K562 (cell line): ENCODE measurements around the gene SMCO4. TPM values are rescaled to one million over a fixed set of nuclear protein-coding genes. Genes with fewer than 3 reads are reported as not detected.

Experiments used
- ATAC-seq: fragments of 200-7000 bp; cut with Tn5 transposase; 3 replicates; pipeline ENCODE4 v1.9.1; 2020; ENCODE audit warnings: moderate library complexity
- BruUV-seq: library from RNA; stranded (reverse); fragments of 400-500 nt; replicated peaks from 2 replicates; lab custom pipeline; 2021; lab: Mats Ljungman, UMichigan
- CTCF ChIA-PET: fragments of 300-600 bp; formaldehyde crosslinking; extraction: SDS; loops from one replicate; lab custom pipeline; 2021; ENCODE audit warnings: low intra/inter-chr PET ratio; lab: Yijun Ruan, JAX
- POLR2A ChIA-PET: fragments of 300-600, 350-650 bp; sonication (Branson Sonifier 250); formaldehyde crosslinking; extraction: SDS; loops from one replicate; lab custom pipeline; 2021; ENCODE audit warnings: antibody characterized with exemption, inconsistent platforms; lab: Yijun Ruan, JAX
- DNase-seq, 4 experiments: peaks; one replicate each; pipeline versions ENCODE4 v3.0.0 to v3.0.0-alpha.2; 2011 to 2018; ENCODE audit warnings: low spot score in 3 of 4, mixed read lengths in 3 of 4; ENCODE audit errors: extremely low read depth in 1 of 4
- FAIRE-seq: peaks from 2 replicates; lab custom pipeline; 2011; peaks lifted over from hg19 to GRCh38; lab: Jason Lieb, UNC
- H2AFZ ChIP-seq: 2 replicates; pipeline ENCODE4 v1.6.0; 2011; ENCODE audit warnings: low read depth, low read length, control low read depth, inconsistent platforms
- H3K27ac ChIP-seq: fragments of 200-600 bp; 3 replicates; pipeline ENCODE4 v1.8.0; 2011; ENCODE audit warnings: low read depth, mild to moderate bottlenecking, control low read depth, inconsistent platforms, low read length, moderate library complexity, mixed read lengths; ENCODE audit errors: extremely low read depth
- H3K27me3 ChIP-seq, 2 experiments: fragments of 300-600 bp in 1 of 2; 2 replicates in 1 of 2; 3 replicates in 1 of 2; pipeline versions ENCODE4 v1.6.0 to v1.8.0; 2011; ENCODE audit warnings: inconsistent platforms in 2 of 2, low read length in 2 of 2, mild to moderate bottlenecking in 1 of 2, mixed read lengths in 1 of 2, moderate library complexity in 1 of 2; ENCODE audit not compliant: control insufficient read depth in 2 of 2, insufficient read depth in 2 of 2
- H3K36me3 ChIP-seq: fragments of 300-600 bp; 3 replicates; pipeline ENCODE4 v1.8.0; 2011; ENCODE audit warnings: mild to moderate bottlenecking, low read length, inconsistent platforms; ENCODE audit not compliant: control insufficient read depth, insufficient read depth
- H3K4me1 ChIP-seq, 2 experiments: fragments of 200-600 bp in 1 of 2; replicated peaks in 1 of 2; 2 replicates in 1 of 2; 3 replicates in 1 of 2; pipeline versions ENCODE4 v1.5.1 to v1.8.0; 2011; ENCODE audit warnings: inconsistent platforms in 2 of 2, low read length in 2 of 2, mild to moderate bottlenecking in 1 of 2, mixed read lengths in 1 of 2, moderate library complexity in 1 of 2; ENCODE audit not compliant: control insufficient read depth in 2 of 2, insufficient read depth in 2 of 2
- H3K4me2 ChIP-seq: 2 replicates; pipeline ENCODE4 v1.6.1; 2011; ENCODE audit warnings: low read length, control low read depth, inconsistent platforms, mixed read lengths; ENCODE audit not compliant: insufficient read depth
- H3K4me3 ChIP-seq: fragments of 200-600 bp; sonication (generic), shearing (Covaris generic); 2 replicates; pipeline ENCODE4 v1.5.1; 2016; ENCODE audit warnings: control low read depth, inconsistent platforms
- H3K79me2 ChIP-seq: fragments of 200-600 bp; 3 replicates; pipeline ENCODE4 v1.8.0; 2011; ENCODE audit warnings: low read length, inconsistent platforms; ENCODE audit not compliant: control insufficient read depth, insufficient read depth
- H3K9ac ChIP-seq, 2 experiments: 2 replicates each; pipeline versions ENCODE4 v1.6.0 to v1.6.1; 2011; ENCODE audit warnings: low read depth in 2 of 2, low read length in 2 of 2, control low read depth in 1 of 2, inconsistent platforms in 1 of 2, mild to moderate bottlenecking in 1 of 2, mixed read lengths in 1 of 2; ENCODE audit not compliant: insufficient read depth in 1 of 2
- H3K9me1 ChIP-seq: one replicate; pipeline ENCODE4 v1.6.0; 2011; ENCODE audit warnings: inconsistent platforms, mild to moderate bottlenecking, low read length, moderate library complexity; ENCODE audit not compliant: control insufficient read depth, insufficient read depth
- H3K9me3 ChIP-seq: replicated peaks from 2 replicates; pipeline ENCODE4 v1.5.1; 2011; ENCODE audit warnings: low read depth, low read length, inconsistent platforms; ENCODE audit not compliant: control insufficient read depth, insufficient read depth
- H4K20me1 ChIP-seq: replicated peaks from 2 replicates; pipeline ENCODE4 v1.6.1; 2011; ENCODE audit warnings: low read length, inconsistent platforms, mixed read lengths; ENCODE audit not compliant: control insufficient read depth, insufficient read depth
- CREB1 ChIP-seq, 2 experiments: sonication (generic) in 1 of 2; formaldehyde crosslinking in 1 of 2; IDR thresholded peaks; 2 replicates each; pipeline versions ENCODE4 v1.6.1 to v1.8.0; 2012 to 2022; ENCODE audit warnings: inconsistent platforms in 1 of 2, mild to moderate bottlenecking in 1 of 2, missing genetic modification reagents in 1 of 2, moderate library complexity in 1 of 2
- CREM ChIP-seq: IDR thresholded peaks from 2 replicates; pipeline ENCODE4 v1.6.1; 2014; ENCODE audit warnings: antibody characterized with exemption, low read depth
- DNMT1 ChIP-seq: fragments of 450-650 bp; IDR thresholded peaks from 2 replicates; pipeline ENCODE4 v1.6.1; 2016; ENCODE audit warnings: antibody characterized with exemption, mild to moderate bottlenecking
- DPF2 ChIP-seq: fragments of 450-650 bp; IDR thresholded peaks from 2 replicates; pipeline ENCODE4 v1.6.1; 2016
- ETV1 ChIP-seq: fragments of 450-650 bp; conservative IDR thresholded peaks from 2 replicates; pipeline ENCODE4 v1.6.1; 2016; ENCODE audit warnings: missing genetic modification characterization, control low read depth, low read depth, missing compliant biosample characterization
- GTF2B ChIP-seq: IDR thresholded peaks from 2 replicates; pipeline ENCODE4 v1.6.1; 2011; ENCODE audit not compliant: insufficient read length; ENCODE audit errors: extremely low read depth
- IFI16 ChIP-seq: fragments of 250-450 bp; sonication (Bioruptor Pico); IDR thresholded peaks from 2 replicates; pipeline ENCODE4 v2.1.2; 2022; ENCODE audit warnings: mild to moderate bottlenecking, inconsistent platforms
- MCM7 ChIP-seq, 2 experiments: fragments of 450-650 bp; IDR thresholded peaks; 2 replicates each; pipeline ENCODE4 v1.6.1; 2016 to 2018
- MECOM ChIP-seq: fragments of 250-450 bp; sonication (Bioruptor Pico); IDR thresholded peaks from 2 replicates; pipeline ENCODE4 v1.8.0; 2022; ENCODE audit warnings: inconsistent platforms
- MTF1 ChIP-seq: fragments of 250-450 bp; sonication (Bioruptor Pico); IDR thresholded peaks from 2 replicates; pipeline ENCODE4 v1.9.0; 2021; ENCODE audit warnings: moderate library complexity, mild to moderate bottlenecking, inconsistent platforms, borderline replicate concordance
- NFYB ChIP-seq: IDR thresholded peaks from 2 replicates; pipeline ENCODE4 v1.6.1; 2011; ENCODE audit warnings: mild to moderate bottlenecking, moderate library complexity; ENCODE audit not compliant: insufficient read length; ENCODE audit errors: extremely low read depth
- SIN3A ChIP-seq, 2 experiments: fragments of 150-350 bp in 1 of 2; IDR thresholded peaks; 2 replicates each; pipeline ENCODE4 v1.6.1; 2011 to 2016; ENCODE audit warnings: borderline replicate concordance in 2 of 2, low read depth in 2 of 2, low read length in 2 of 2, mild to moderate bottlenecking in 2 of 2, moderate library complexity in 2 of 2; ENCODE audit not compliant: control insufficient read depth in 1 of 2
- SNAPC5 ChIP-seq: fragments of 250-450 bp; sonication (Bioruptor Pico); IDR thresholded peaks from 2 replicates; pipeline ENCODE4 v1.8.0; 2021; ENCODE audit warnings: moderate library complexity, mild to moderate bottlenecking, inconsistent platforms
- ZC3H4 ChIP-seq: sonication (generic); formaldehyde crosslinking; IDR thresholded peaks from 2 replicates; pipeline ENCODE4 v1.9.0; 2021; ENCODE audit warnings: missing genetic modification reagents, borderline replicate concordance
- ZNF12 ChIP-seq: sonication (generic); formaldehyde crosslinking; IDR thresholded peaks from 2 replicates; pipeline ENCODE4 v1.4.0; 2020; ENCODE audit warnings: mild to moderate bottlenecking, missing genetic modification reagents
- ZNF384 ChIP-seq: IDR thresholded peaks from 2 replicates; pipeline ENCODE4 v1.6.1; 2012; ENCODE audit warnings: low read depth, low read length, improper control_type of control experiment
- ZNF445 ChIP-seq: fragments of 250-450 bp; sonication (Bioruptor Pico); IDR thresholded peaks from 2 replicates; pipeline ENCODE4 v1.4.0; 2020; ENCODE audit warnings: low read depth, mild to moderate bottlenecking, moderate library complexity
- WGBS: fragments of 100-300 bp; shearing (Covaris generic); methylation state at CpG from one replicate; pipeline ENCODE4 v1.1.6; 2016; ENCODE audit warnings: low coverage, mixed read lengths; ENCODE audit not compliant: insufficient coverage; ENCODE audit errors: missing lambda C conversion rate; 5-methylcytosine and 5-hydroxymethylcytosine counted together
- in situ Hi-C: fragments of 300-500 bp; cut with MboI; formaldehyde crosslinking; loops from 4 replicates; pipeline ENCODE4 v1.15.0; 2018; ENCODE audit warnings: inconsistent platforms, mixed read lengths
- intact Hi-C: fragments of 100-400 bp; cut with micrococcal nuclease; formaldehyde crosslinking; loops from 2 replicates; pipeline ENCODE4 v1.14.2; 2022
- polyA plus RNA-seq, 8 experiments: library from polyadenylated mRNA; depleted of rRNA in 4 of 8; stranded (reverse) in 5 of 8; unstranded in 3 of 8; fragments of >200 nt; fragmentation: Nextera tagmentation in 2 of 8; fragmentation: Illumina TruSeq in 1 of 8; extraction: Ambion mirVana in 2 of 8; extraction: Trizol in 1 of 8; gene quantifications; 2 replicates each; pipeline versions ENCODE4 v1.2.1 to v1.2.3, GENCODE V29; 2011 to 2014; ENCODE audit warnings: inconsistent platforms in 1 of 8, missing spikeins in 1 of 8
- total RNA-seq, 7 experiments: library from RNA; depleted of rRNA in 6 of 7; stranded (reverse); fragments of >200 nt in 6 of 7; fragmentation: Illumina TruSeq in 2 of 7; extraction: Trizol in 2 of 7; gene quantifications; 2 replicates each; pipeline versions ENCODE4 v1.2.1 to v1.2.3, GENCODE V29; 2011 to 2021; ENCODE audit warnings: low replicate concordance in 1 of 7

The SMCO4 gene
- total and polyA plus RNA-seq, 9 of the 15 experiments (the other 6 are each of a cell fraction or from before 2014, with no cell fraction given) = 1.8 to 27.8 (median 15.3) TPM

GRCh38 chr11:93572621-93573020 lies 29.4 kb upstream of the SMCO4 start:
- no peaks in the 10 kb centered on the region for H3K4me1 ChIP-seq
- in situ Hi-C loops (no loop called here), intact Hi-C loops (no loop called here)
- ChIA-PET CTCF (no interaction called here), POLR2A (no interaction called here)
- no TSS peak for BruUV-seq
- H3K36me3 ChIP-seq = no peaks in the 10 kb centered on the region
- 0% methylated on average over 3 of the region's 3 CpGs for WGBS
- FAIRE-seq (no peak), ATAC-seq (no peak), DNase-seq (no peak)
- peaks cover 0 to 1% of the 10 kb centered on the region in 2 experiments; a peak in 1 of 5 replicates for H3K27me3 ChIP-seq
- H3K9me3 ChIP-seq = no peaks in the 10 kb centered on the region
- no peak overlapping the region for H3K4me3 ChIP-seq
- H3K27ac ChIP-seq = no peak overlapping the region
- no peak overlapping the region for H3K9ac ChIP-seq
- H3K4me2 ChIP-seq = no peak overlapping the region
- no peaks in the 10 kb centered on the region for H4K20me1 ChIP-seq
- TF ChIP-seq CREB1 (IDR thresholded peaks at IDR 0.05) (no peak), CREB1 (CRISPR knock-in tag; IDR thresholded peaks at IDR 0.05) (no peak), MCM7 (IDR thresholded peaks at IDR 0.05) (no peak), SNAPC5 (no peak), NFYB (no peak), ZNF12 (no peak), ZNF384 (no peak), CREM (no peak), GTF2B (no peak), ZNF445 (CRISPR knock-in tag) (no peak), ETV1 (tag) (no peak), IFI16 (CRISPR knock-in tag) (no peak), MTF1 (CRISPR knock-in tag) (no peak), MECOM (no peak), SIN3A (IDR thresholded peaks at IDR 0.05; ENCODE audit: borderline replicate concordance in 2 of 2, control insufficient read depth in 1 of 2, low read depth in 2 of 2, low read length in 2 of 2) (no peak), ZC3H4 (CRISPR knock-in tag) (no peak), DPF2 (no peak), DNMT1 (no peak)
- H2AFZ ChIP-seq = no peak overlapping the region
- H3K79me2 ChIP-seq = no peaks in the 10 kb centered on the region
- no peaks in the 10 kb centered on the region for H3K9me1 ChIP-seq
